GM12878 (cell line): Measurements from ENCODE around the gene CXCR6. TPM values are rescaled to one million over a fixed set of nuclear protein-coding genes. Genes with fewer than 3 reads are reported as not detected.

Experiments
- ATAC-seq: fragments of 200-7000 bp; cut with Tn5 transposase; 3 replicates; pipeline ENCODE4 v1.9.1; 2020; ENCODE audit warnings: mild to moderate bottlenecking, moderate library complexity
- BruUV-seq: library from RNA; stranded (reverse); fragments of 400-500 nt; replicated peaks from 2 replicates; lab custom pipeline; 2021; lab: Mats Ljungman, UMichigan
- CTCF ChIA-PET: fragments of 300-600 bp; sonication (Branson Sonifier 250); formaldehyde crosslinking; extraction: SDS; loops from one replicate; lab custom pipeline; 2021; ENCODE audit warnings: inconsistent platforms; lab: Yijun Ruan, JAX
- POLR2A ChIA-PET: fragments of 350-600 bp; formaldehyde crosslinking; extraction: SDS; loops from one replicate; lab custom pipeline; 2021; ENCODE audit warnings: inconsistent platforms; lab: Charles Lee
- RAD21 ChIA-PET: fragments of 300-600 bp; sonication (Branson Sonifier 250); formaldehyde crosslinking; loops from one replicate; lab custom pipeline; 2023; ENCODE audit warnings: antibody characterized with exemption; ENCODE audit not compliant: unreplicated experiment; lab: Charles Lee
- SMC1A ChIA-PET: fragments of 300-600 bp; sonication (Branson Sonifier 250); formaldehyde crosslinking; loops from one replicate; lab custom pipeline; 2023; ENCODE audit not compliant: unreplicated experiment, uncharacterized antibody; lab: Charles Lee
- DNase-seq: peaks from one replicate; pipeline ENCODE4 v3.0.0-alpha.2; 2011; ENCODE audit warnings: low read depth, low spot score
- FAIRE-seq: peaks from 3 replicates; lab custom pipeline; 2011; peaks lifted over from hg19 to GRCh38; lab: Jason Lieb, UNC
- H2AFZ ChIP-seq: 2 replicates; pipeline ENCODE4 v1.6.0; 2011; ENCODE audit warnings: low read depth, low read length, control low read depth; ENCODE audit not compliant: control insufficient read depth
- H3K27ac ChIP-seq: 2 replicates; pipeline ENCODE4 v1.5.1; 2011; ENCODE audit warnings: control low read depth; ENCODE audit not compliant: control insufficient read depth, insufficient read depth
- H3K27me3 ChIP-seq, 2 experiments: replicated peaks in 1 of 2; 2 replicates each; pipeline versions ENCODE4 v1.6.0 to v1.6.1; 2011; ENCODE audit warnings: low read length in 1 of 2; ENCODE audit not compliant: control insufficient read depth in 2 of 2, insufficient read depth in 2 of 2
- H3K36me3 ChIP-seq, 2 experiments: 2 replicates each; pipeline ENCODE4 v1.5.1; 2011; ENCODE audit warnings: low read length in 1 of 2; ENCODE audit not compliant: control insufficient read depth in 2 of 2, insufficient read depth in 2 of 2
- H3K4me1 ChIP-seq: 2 replicates; pipeline ENCODE4 v1.6.1; 2011; ENCODE audit warnings: mild to moderate bottlenecking, low read length, moderate library complexity, mixed read lengths; ENCODE audit not compliant: control insufficient read depth, insufficient read depth
- H3K4me2 ChIP-seq: 2 replicates; pipeline ENCODE4 v1.6.0; 2011; ENCODE audit warnings: control low read depth; ENCODE audit not compliant: control insufficient read depth, insufficient read depth
- H3K4me3 ChIP-seq: fragments of 200-600 bp; sonication (generic); 2 replicates; pipeline ENCODE4 v1.5.1; 2016
- H3K79me2 ChIP-seq: 2 replicates; pipeline ENCODE4 v1.6.0; 2011; ENCODE audit warnings: low read length; ENCODE audit not compliant: control insufficient read depth, insufficient read depth
- H3K9ac ChIP-seq: 2 replicates; pipeline ENCODE4 v1.8.0; 2011; ENCODE audit warnings: low read length, control low read depth, mixed read lengths; ENCODE audit not compliant: control insufficient read depth, insufficient read depth
- H3K9me3 ChIP-seq: replicated peaks from 3 replicates; pipeline ENCODE4 v1.5.1; 2011; ENCODE audit warnings: mild to moderate bottlenecking, low read length; ENCODE audit not compliant: control insufficient read depth, insufficient read depth
- H4K20me1 ChIP-seq: 2 replicates; pipeline ENCODE4 v1.6.0; 2011; ENCODE audit not compliant: control insufficient read depth, insufficient read depth
- MYC ChIP-seq: IDR thresholded peaks from 2 replicates; pipeline ENCODE4 v1.6.1; 2011; ENCODE audit warnings: mild to moderate bottlenecking, low read length, moderate library complexity, inconsistent platforms; ENCODE audit not compliant: insufficient read depth, insufficient replicate concordance, insufficient read length, severe bottlenecking
- NFYA ChIP-seq: IDR thresholded peaks from 2 replicates; pipeline ENCODE4 v1.6.1; 2011; ENCODE audit warnings: low read depth, mild to moderate bottlenecking, low read length, improper control_type of control experiment, borderline replicate concordance
- NR2C2 ChIP-seq: IDR thresholded peaks from 2 replicates; pipeline ENCODE4 v1.6.1; 2011; ENCODE audit warnings: borderline replicate concordance, low read depth; ENCODE audit not compliant: control insufficient read depth, insufficient read length
- PKNOX1 ChIP-seq: fragments of 450-650 bp; IDR thresholded peaks from 2 replicates; pipeline ENCODE4 v1.6.1; 2016; ENCODE audit warnings: mild to moderate bottlenecking
- SMARCA5 ChIP-seq: fragments of 450-650 bp; IDR thresholded peaks from 2 replicates; pipeline ENCODE4 v1.6.1; 2017; ENCODE audit warnings: mild to moderate bottlenecking
- SRF ChIP-seq, 2 experiments: IDR thresholded peaks; 2 replicates each; pipeline ENCODE4 v1.6.1; 2011; ENCODE audit warnings: low read depth in 2 of 2, low read length in 2 of 2, mild to moderate bottlenecking in 1 of 2, moderate library complexity in 1 of 2
- SUPT20H ChIP-seq: IDR thresholded peaks from 2 replicates; pipeline ENCODE4 v1.6.1; 2011; ENCODE audit warnings: low read depth, mild to moderate bottlenecking, low read length, moderate library complexity, borderline replicate concordance; ENCODE audit not compliant: control insufficient read depth
- ZNF622 ChIP-seq: fragments of 450-650 bp; IDR thresholded peaks from 2 replicates; pipeline ENCODE4 v1.6.1; 2017; ENCODE audit warnings: mild to moderate bottlenecking, inconsistent platforms
- WGBS: methylation state at CpG from one replicate; pipeline ENCODE4 v1.1.6; 2016; ENCODE audit warnings: low lambda C conversion rate; ENCODE audit not compliant: insufficient replicate concordance, insufficient coverage; ENCODE audit errors: missing lambda C conversion rate; 5-methylcytosine and 5-hydroxymethylcytosine counted together
- in situ Hi-C: fragments of 300-500 bp; cut with MboI; formaldehyde crosslinking; loops from 9 replicates; pipeline ENCODE4 v1.14.3; 2018; ENCODE audit warnings: mixed read lengths
- intact Hi-C: fragments of 100-400 bp; cut with micrococcal nuclease; formaldehyde crosslinking; loops from one replicate; pipeline ENCODE4 v1.14.2; 2022; ENCODE audit not compliant: unreplicated experiment
- polyA plus RNA-seq, 11 experiments: library from polyadenylated mRNA; depleted of rRNA in 4 of 11; unstranded in 6 of 11; stranded (reverse) in 5 of 11; fragments of >200 nt; fragmentation: Nextera tagmentation in 4 of 11; fragmentation: Illumina TruSeq in 1 of 11; extraction: Ambion mirVana in 4 of 11; extraction: Trizol in 1 of 11; gene quantifications; 1 replicate in 1 of 11; 2 replicates in 10 of 11; pipeline versions ENCODE4 v1.2.1 to v1.2.3, GENCODE V29; 2011 to 2016; ENCODE audit warnings: inconsistent platforms in 2 of 11, missing spikeins in 2 of 11, low read depth in 1 of 11
- total RNA-seq, 4 experiments: library from RNA; depleted of rRNA in 3 of 4; stranded (reverse); fragments of >200 nt in 3 of 4; fragmentation: Illumina TruSeq in 1 of 4; extraction: Trizol in 1 of 4; gene quantifications; 2 replicates each; pipeline versions ENCODE4 v1.2.1 to v1.2.3, GENCODE V29; 2013 to 2021

The CXCR6 gene
- total and polyA plus RNA-seq, 10 of the 15 experiments (the other 5 are each of a cell fraction or from before 2014, with no cell fraction given) = 0.04 to 0.20 (median 0.12) TPM; not detected in 5

GRCh38 chr3:45955017-45955647 is 11.9 kb downstream of the CXCR6 start:
- Histone ChIP-seq H3K4me1 (no peaks in the 10 kb centered on the region), H2AFZ (no peak overlapping the region), H3K9ac (no peak overlapping the region), H3K36me3 (peaks cover 21 to 41% of the 10 kb centered on the region in 2 experiments), H3K79me2 (no peaks in the 10 kb centered on the region), H3K9me3 (no peaks in the 10 kb centered on the region), H3K4me3 (no peak overlapping the region), H3K4me2 (no peak overlapping the region), H3K27me3 (no peaks in the 10 kb centered on the region), H3K27ac (no peak overlapping the region), H4K20me1 (no peaks in the 10 kb centered on the region)
- no TSS peak for BruUV-seq
- in situ Hi-C loops (no loop called here), intact Hi-C loops (no loop called here)
- ATAC-seq = no peak
- ChIA-PET SMC1A (no interaction called here), CTCF (no interaction called here), RAD21 (no interaction called here), POLR2A (interaction anchor here (0.9 kb wide), 1 partner anchor 26 kb away, joined by 3 read pairs; no protein-coding TSS in a partner anchor)
- DNase-seq = no peak
- no peak for TF ChIP-seq MYC
- TF ChIP-seq NFYA = no peak
- no peak for TF ChIP-seq PKNOX1
- TF ChIP-seq SMARCA5 = no peak
- no peak for TF ChIP-seq NR2C2
- TF ChIP-seq ZNF622 = no peak
- no peak for TF ChIP-seq SUPT20H
- no peak for TF ChIP-seq SRF (IDR thresholded peaks at IDR 0.05; ENCODE audit: low read depth in 2 of 2, low read length in 2 of 2)
- FAIRE-seq = no peak
- WGBS = 90% methylated on average over 11 of the region's 11 CpGs
